ENCODE measurements around the gene GPR55.

GRCh38 chr2:230907361-230908091 is 17.5 kb downstream of the GPR55 start:
- TF ChIP-seq CTCF (optimal IDR thresholded peaks at IDR 0.05 in 1 of 3, IDR thresholded peaks at IDR 0.05 in 1 of 3, conservative IDR thresholded peaks at IDR 0.05 in 1 of 3; ENCODE audit: extremely low read depth in 1 of 3, insufficient read depth in 2 of 3, low read length in 3 of 3) (no peak), EZH2 (IDR thresholded peaks at IDR 0.05; ENCODE audit: low read length) (no peak)
